GM19351 (cell line): ENCODE measurements around the gene DENND11.
A peak's percentile ranks its signal among the peaks of the same experiment; 100 is the strongest.
"Not testable (repeated sequence)": the region's sequence is repeated elsewhere in the genome, so short reads cannot be mapped to it uniquely, and the experiment has no call there.

Experiments
- ATAC-seq: cut with Tn5 transposase; IDR thresholded peaks from one replicate; pipeline ENCODE4 v1.9.1; 2021; ENCODE audit warnings: mild to moderate bottlenecking, moderate library complexity; ENCODE audit not compliant: unreplicated experiment

DENND11 gene

DNA sequence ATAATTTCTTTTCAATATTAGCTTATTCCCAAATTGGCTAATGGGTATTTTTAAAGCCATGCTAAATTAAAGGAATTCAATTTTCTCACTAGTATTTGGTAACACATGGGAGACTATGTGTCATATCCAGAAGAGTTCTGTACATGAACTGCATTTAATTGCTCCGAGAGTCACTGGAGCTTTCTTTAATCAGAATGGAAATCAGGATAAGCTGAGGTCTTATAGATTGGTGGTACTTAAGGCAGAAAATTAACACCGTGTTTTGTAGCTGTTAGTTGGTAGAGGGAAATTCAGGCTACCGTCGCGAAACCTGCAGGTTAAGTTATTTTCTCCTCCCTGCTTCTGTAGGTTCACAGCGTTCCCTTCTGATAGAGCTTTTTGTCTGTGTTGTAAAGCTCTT is 6.4 kb upstream of the DENND11 start, which contains the start of gene WEE2:
WEE2 (plus strand) TSS at position 3 of the 400 bp plus-strand sequence. CDS start 406 bp downstream, outside the sequence.
- no peak for ATAC-seq

DNA sequence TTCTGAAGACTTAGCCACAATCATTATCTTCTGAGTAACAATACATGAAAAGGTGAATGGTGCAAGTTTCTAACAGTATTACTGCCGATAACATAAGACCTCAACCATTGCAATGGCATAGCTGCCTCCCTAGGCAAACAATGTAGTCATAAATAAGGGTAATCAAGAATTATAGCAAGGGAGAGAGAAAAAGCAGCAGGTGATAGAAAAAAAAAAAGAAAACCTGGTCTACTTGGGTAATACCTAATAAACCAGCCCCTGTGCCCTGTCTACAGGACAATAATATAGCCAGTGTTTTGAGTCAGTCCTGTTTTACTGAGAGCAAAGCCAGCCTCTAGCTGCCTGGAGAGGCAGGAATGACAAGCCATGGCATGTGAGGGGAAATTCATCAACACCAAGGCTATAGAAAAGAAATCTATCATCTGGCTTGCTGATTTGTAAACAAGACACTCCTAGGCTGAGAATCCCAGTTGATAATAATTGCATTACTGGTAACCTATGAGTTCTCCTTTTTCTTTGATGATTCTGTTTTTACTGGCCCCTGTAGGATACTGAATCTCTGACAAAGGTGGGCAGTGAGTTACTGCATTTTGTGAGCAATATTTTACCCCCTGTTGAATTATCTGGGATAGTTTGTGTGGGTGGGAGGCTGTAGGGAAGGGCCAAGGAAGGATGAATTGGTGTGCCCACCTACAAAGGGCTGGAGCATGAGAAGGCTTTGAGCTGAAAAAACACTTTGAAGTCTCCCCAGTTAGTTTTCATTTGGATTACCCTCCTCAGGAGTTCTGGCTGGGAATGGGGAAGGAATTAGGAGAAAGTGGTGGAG is 4.5 kb upstream of the DENND11 start:
- no peak for ATAC-seq

DNA sequence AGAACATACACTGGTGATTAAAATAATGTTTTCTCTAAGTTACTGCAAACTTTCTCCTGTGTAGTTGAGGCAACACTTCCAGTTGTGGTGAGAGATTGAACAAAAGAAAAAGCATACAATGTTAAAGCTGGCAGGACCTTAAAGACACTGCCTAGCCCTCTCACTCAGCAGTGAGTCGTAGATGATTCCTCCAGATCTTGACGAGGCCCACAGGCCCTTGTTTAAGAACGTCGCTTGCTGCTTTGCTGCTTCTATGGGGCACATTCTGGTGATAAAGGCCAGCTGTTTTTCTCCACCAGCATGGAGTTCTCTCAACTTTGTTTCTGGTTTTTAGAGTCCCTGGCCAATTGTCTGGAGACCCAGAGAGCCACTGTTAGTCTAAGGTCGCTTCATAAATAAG is 2.8 kb upstream of the DENND11 start:
- ATAC-seq, result no peak

DNA sequence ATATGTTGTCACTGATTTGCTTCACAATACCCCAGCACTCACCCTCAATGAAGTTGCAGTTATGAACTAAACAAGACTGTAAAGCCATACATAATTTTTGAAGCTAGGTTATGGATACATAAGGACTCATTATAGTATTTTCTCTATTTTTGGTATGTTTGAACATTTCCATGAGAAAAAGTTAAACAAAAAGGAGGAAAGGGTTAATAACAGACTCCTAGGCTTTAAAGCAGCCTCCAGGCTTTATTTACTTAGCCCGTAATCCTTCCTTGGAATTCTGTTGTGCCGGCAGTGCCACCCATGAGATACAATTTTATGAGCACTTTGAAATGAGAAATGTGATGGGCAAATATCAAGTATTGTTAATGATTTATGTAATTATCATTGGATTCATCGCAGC is 2.1 kb upstream of the DENND11 start:
- ATAC-seq, result no peak

DNA sequence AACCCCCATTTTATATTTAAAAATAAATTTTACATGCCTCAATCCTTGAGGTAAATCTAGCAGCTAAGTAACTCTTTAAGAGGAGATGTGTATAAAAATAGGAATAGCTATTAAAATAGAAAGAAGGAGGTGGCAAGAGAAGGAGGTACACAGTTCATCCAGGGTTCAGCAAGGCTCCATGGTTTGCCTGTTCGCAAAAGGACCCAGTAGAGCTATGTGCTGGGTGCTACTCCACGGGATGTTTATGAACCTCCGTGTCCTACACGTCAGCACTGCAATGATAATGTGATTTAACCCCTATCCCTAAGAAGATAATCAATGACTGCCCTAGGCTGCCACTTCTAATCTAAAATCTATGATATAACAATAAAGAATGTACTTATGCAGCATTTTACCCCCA is 926 bp upstream of the DENND11 start:
- ATAC-seq, result no peak

DNA sequence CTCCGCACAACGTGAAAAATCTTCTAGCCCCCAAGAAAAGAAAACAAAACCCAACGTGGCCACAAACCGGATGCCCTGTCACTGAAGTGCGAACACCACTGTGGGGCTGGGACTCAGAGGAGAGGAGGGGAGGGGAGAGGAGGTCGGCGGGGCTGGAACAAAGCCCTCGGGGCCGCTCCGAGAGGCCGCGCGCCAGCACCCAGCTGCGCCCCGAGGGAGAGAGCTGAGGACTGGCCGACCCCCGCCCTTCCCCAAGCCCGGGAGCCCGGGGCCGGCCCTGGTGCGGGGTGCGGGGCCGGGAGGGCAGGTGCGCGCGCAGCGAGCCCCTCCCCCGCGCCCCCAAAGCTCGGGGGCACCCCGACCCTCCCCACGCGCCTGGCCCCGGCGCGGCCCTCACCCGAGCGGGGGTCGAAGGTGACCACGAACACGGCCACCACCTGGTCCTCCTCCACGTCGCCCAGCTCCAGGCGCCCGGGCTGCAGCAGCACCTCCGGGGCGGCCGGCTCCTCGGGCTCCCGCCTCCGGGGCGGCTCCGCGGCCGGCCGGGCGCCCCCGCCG is 398 bp downstream of the DENND11 start:
- ATAC-seq, result peak; percentile 78

DNA sequence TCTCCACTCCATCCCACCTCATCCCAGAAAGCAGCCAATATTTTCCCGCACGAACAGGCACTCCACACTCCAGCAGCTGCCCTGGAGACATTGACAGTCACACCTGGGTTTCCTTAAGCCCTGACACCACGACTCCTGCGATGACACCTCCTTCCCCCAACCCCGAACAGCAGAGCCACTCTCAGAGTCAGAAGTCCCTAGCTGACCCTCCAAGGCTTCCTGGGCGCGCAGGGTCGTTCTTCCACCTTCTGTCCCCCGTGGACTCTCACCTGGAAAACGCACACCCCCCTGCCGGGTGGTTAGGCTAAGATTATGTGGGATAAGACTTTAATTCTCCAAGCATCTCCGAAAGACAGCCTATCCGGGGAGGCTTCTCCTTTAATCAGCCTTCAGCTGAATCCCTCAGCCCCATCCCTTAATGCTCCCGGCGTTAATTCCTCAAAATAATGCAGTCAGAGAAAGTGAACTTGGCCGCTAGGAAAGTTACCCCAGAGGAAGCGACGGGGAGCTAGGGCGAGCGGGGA is 1.1 kb downstream of the DENND11 start:
- ATAC-seq, result peak; percentile 1

DNA sequence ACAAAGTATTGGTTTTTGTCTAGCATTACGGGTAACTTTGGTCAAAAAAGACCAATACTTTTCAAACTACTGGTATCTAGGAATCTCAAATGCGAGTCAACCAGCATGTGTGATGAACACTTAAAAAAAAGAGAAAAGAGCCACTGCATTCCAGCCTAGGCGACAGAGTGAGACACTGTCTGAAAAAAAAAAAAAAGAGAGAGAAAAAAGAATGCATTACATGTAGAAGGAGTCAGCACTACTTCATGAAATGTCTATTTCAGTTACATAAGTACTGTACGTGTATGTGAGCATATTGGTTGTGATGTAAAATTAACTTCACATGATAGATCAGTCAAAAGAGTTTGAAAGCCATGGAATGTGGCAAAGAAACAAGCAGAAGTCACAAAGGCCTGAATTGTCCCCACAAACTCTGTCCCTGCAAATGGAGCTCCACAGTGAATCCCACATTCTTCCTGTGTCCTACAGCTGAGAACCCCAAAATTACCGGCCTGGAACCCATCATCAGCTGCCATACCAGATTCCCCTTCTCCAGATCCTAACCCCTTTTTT is 1.6 kb downstream of the DENND11 start:
- no peak for ATAC-seq

DNA sequence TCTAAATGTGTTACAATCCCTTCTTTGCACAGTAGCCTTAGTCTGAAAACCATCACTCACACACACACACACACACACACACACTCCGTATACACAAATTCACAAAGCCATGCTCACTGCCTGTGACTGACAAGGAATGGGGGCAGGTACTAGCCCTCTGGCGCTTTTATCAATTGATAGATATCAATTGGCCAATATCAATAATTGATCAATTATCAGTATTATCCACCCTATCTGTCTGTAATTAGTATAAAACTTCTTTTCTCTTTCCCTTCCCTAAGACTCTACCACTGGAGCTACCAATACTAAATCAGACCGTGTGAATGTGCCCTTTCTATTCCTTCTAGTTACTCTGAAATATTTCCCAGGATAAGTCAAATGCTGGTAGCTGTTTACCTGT is 2.1 kb downstream of the DENND11 start:
- ATAC-seq, result no peak

DNA sequence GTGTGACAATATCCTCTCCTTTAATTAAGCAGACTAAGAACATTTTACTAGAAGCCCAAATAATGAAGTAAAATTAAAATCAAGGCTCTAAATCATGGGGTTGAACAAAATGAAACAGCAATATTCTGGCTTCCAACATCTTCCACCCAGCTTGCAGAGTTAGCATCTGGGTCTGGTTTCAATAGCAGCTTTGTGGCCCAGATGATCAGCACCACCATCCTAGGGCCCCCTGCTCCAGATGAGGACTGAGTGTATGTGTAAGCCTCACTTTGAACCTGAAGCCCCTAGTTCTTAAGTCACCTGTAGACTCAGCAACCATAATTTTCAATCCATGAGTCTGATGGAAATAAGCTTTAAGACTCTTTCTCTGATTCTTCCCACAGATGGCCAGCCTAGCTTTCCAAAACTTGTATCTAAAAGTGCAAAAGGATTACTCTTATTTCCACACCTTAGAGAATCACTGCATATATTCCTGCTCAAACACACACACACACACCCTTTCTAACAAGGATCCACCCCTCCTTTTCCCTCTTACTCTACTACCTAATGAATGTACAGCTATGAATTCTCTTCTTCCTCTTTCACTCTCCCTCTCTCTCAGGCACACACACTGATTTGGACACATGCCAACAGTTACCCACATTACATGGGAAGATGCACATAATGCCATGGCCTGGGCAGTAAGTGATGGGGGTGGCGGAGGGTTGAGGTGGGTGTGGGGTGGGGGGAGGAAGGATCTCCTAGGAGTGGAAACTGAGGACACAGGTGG is 3.5 kb downstream of the DENND11 start:
- no peak for ATAC-seq

DNA sequence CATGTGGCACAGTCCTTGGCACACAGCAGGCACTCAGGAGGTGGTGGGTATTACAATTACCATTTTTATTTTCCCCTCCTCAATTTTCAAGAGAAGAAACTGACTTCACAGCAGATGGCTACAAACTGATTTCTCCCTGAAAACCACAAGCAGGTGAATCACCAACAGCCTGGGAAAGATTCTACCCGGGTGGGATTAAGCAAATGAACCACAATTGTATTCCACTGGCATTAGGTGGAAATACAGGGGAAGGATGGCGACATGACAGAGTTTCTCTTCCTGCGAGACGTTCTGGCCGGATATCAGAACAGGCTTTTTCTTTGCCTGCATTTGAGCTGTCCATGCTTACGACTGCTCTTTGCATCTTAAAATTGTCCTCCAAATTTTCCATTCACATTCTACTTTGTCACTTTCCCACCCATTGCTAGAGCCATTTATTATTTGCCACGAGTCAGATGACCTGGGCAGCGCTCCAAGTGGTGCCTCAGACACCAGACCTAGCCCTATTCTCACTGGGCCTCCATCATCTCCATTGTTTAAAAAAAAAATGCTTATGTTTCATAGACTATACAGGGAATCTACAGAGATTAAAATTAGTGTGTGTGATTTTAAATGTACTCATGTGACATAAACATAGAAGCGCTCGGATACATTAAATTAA is 4.6 kb downstream of the DENND11 start:
- ATAC-seq, result no peak

DNA sequence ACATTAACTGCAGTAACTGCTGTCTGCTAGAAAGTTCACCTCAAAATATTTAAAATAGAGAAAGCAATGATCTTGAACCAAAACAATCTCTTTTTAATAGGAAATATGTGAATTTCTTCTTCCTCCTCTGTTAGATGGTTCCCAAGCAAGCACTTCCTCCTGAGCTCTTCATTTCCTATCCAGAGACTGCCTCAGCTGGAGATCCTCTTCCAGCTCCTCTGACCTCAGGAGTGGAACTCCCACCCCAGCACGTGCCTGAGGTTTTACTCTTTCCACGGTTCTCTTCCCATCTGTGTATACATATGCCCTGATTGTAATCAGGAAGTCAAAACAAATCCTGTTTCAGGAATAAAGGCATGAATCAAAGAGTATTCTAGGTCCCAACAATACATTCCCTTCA is 5.6 kb downstream of the DENND11 start:
- no peak for ATAC-seq

DNA sequence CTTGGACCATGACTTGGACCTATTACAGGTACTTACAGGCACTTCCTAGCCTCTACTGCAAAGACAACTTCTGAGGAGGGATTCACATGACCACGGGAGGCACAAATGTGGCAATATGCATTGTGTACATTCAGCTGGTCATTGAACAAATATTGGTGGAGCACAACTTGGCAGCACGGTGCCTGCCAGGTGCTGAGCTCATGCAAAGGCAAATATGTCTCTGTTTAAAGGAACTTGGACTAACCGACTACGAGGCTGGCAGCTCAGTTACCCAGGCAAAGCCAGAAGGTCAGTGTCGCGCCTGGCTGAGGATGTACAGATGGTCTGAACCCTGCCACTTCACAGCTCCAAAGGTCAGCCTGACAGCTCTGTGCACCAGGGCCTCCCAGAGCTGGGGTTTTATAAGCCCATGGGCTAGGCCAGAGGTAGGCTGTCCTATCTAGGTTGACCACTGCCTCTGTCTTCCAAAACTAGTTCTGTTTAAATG is 6.1 kb downstream of the DENND11 start:
- ATAC-seq, result no peak

DNA sequence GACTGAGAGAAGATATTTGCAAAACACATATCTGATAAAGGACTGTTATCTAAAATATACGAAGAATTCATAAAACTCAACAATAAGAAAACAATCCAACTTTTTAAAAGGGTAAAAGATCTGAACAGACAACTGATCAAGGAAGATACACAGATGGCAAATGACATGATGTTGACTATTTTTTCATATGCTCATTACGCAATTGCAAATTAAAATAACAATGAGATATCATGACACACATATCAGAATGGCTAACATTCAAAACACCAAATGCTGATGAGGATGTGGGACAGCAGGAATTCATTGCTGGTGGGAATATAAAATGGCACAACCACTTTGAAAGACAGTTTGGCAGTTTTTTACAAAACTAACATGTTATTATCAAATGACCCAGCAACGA is 8.9 kb downstream of the DENND11 start:
- ATAC-seq, result no peak

DNA sequence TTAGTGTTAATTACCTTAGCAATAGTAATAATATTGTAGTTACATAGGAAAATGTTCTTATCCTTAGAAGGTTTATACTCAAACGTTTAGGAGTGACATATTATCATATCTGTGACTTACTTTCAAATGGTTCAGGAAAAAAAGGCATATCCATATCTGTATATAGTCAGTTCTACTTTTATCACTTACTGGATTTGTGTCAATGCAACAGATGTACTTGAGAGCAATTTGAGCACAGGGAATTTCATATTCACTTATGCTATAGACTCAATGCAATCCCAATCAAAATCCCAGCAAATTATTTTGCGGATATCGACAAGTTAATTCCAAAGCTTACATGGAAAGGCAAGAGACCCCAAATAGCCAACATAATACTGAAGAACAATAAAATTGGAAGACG is 10.0 kb downstream of the DENND11 start:
- no peak for ATAC-seq

DNA sequence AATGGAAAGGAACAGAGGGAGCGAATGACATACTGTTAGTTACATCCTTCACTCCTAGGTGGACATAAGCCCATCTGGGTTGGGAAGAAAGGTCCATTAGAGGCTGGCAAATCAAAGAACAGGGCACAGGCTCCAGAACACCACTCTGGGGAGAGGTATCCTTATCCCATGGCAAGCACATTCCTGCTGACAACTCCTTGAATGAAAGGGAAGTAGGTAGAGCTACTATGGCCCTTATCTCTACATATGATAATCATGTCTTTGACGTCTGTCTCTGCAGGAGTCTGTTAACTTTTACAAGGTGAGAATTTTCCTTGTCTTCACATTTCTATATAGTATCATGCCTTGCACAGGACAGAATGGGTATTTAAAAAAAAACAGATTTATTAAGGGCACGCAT is 10.4 kb downstream of the DENND11 start:
- ATAC-seq, result no peak

DNA sequence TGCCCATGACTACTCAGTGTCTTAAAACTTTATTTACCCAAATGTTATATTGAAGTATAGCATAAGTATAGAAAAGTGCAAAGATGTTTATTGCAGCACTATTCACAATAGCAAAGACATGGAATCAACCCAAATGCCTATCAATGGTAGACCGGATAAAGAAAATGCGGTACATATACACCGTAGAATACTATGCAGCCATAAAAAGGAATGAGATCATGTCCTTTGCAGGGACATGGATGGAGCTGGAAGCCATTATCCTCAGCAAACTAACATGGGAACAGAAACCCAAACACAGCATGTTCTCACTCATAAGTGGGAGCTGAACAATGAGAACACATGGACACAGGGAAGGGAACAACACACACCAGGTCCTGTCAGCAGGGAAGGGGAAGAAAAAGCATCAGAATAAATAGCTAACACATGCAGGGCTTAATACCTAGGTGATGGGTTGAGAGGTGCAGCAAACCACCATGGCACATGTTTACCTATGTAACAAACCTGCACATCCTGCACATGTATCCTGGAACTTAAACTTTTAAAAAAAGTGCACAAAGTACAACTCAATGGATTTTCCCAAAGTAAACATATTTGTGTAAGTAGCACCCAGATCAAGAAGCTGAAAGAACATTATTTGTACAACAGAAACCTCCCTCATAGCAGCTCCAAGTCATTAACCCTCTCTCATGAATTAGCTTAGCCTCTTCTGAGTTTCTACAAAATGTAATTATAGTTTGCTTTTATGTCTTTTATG is 12.7 kb downstream of the DENND11 start:
- not testable (repeated sequence) for ATAC-seq

DNA sequence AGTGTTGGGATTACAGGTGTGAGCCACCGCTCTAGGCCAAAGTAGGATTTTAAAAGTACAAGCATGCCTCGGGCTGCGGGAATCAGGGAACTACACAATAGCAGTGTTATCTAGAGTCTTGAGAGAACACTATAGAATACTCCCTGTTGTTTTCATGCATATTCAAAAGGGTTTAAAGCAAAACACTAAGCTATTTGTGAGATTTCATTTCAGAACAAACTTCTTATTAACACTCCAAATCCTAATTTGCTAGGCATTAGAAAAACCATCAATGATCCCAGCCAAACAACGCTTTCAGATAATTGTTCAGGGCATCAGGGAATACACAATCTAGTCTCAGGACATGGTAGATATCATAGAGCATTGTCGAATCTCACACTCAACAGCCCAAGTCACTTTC is 13.9 kb downstream of the DENND11 start:
- ATAC-seq, result no peak

DNA sequence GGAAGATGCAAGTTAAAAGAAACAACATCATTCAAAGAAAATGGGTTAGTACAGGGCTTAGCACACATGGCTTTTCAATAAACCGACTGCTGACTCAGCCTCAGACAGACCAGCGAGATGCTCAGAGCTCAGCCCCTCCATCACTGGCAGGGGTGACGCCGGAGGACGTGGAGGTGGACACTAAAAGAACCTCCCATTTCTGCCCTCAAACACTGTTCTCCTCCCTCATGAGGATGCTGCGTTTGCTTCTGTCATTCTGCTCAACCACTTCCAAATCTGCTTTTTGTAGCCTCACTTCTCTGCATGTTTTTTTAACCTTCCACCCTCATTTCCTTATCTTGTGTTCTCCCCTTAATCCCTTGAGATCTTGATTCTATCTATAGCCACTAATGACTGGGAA is 15.3 kb downstream of the DENND11 start:
- no peak for ATAC-seq

DNA sequence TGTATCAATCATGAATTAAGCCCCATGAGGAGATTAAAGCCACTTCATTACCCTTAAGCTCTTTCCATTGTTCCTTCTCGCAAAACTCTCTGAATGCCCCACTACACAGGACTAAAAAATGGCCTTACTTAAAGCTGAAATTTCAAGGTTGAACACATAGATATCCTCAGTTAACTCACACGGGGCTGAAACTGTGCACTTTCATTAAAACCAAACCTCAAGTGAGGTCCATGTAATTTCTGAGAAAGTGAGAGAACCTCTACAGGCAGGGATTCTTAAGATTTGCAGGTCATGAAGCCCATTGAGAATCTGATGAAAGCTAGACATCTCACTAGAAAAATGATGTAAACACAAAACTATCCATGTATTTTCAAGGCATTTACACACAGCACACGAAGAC is 15.9 kb downstream of the DENND11 start:
- no peak for ATAC-seq
